GM18909 (cell line): ENCODE data around the gene CAPN12.

ENCODE experiments used
- ATAC-seq: cut with Tn5 transposase; IDR thresholded peaks from one replicate; pipeline ENCODE4 v1.9.1; 2021; ENCODE audit warnings: mild to moderate bottlenecking; ENCODE audit not compliant: unreplicated experiment, poor library complexity

Gene CAPN12

DNA sequence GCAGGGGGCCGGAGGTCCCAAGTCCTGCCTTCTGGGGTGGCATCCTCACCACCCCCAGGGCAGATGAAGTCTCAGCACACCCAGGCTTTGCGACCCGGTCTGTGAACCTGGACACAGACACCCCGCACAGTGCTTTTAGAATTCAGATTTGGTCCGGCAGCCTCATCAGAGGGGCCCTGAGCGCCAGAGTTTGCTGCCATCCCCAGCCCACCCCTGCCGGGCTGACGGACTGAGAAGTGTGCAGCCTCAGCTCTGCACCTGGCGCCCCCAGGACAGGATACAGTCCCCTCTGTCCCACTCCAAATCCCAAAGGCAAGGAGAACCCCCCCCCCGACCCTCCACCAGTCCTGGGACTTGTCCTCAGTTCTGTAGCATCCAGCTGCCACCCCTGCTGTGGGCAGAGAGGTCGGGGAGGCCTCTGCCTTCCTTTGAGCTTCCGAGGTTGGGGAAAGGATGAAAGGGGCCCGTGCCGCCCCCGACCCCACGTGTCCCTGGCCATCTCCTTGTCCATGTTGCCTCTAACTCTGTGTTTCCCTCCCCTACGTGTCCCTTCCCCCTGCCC lies 16.9 kb downstream of the CAPN12 start:
- no peak for ATAC-seq

GRCh38 chr19:38726761-38727301 lies 17.4 kb downstream of the CAPN12 start:
- no peak for ATAC-seq

- ATAC-seq = no peak
Measured at GRCh38 chr19:38726284-38726673, 18.0 kb downstream of the CAPN12 start.

DNA sequence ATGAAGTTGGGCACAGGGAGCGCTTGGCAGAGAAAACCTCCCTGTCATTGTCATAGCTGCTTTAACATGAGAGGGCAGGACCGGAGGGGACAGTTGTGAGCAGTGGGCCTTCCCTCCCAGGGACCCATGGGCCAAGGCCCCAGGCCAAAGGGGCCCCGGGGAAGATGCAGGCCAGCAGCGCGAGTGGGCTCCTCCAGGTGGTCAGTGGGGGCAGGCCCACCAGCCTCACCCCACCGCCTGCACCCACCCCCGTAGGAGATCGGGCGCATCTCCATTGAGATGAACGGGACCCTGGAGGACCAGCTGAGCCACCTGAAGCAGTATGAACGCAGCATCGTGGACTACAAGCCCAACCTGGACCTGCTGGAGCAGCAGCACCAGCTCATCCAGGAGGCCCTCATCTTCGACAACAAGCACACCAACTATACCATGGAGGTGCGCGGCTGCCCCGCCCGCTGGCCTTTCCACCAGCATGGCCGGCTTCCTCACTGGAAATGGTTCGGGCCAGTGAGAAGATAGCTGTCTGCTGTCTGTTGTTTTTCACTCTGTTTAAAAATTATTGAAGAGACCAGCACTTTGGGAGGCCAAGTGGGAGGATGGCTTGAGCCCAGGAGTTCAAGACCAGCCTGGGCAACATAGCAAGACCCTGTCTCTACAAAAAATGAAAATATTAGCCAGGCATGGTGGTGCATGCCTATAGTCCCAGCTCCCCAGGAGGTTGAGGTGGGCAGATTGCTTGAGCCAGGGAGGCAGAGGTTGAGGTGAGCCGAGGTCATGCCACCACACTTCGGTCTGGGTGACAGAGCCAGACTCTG lies 18.6 kb downstream of the CAPN12 start:
- no peak for ATAC-seq

- no peak for ATAC-seq
Measured at GRCh38 chr19:38723990-38724854, 20.1 kb downstream of the CAPN12 start.

DNA sequence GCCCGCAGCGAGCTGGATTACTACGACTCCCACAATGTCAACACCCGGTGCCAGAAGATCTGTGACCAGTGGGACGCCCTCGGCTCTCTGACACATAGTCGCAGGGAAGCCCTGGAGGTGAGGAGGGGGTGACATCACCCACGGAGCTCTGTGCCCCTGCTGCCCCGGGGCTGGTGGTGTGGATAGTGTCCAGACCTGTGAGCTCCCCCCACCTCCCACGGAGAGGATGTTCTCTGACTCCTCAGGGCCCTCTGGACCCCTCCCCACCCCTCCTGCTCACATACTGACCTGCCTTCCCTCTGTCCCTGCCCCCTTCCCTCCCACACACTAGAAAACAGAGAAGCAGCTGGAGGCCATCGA lies 20.7 kb downstream of the CAPN12 start:
- ATAC-seq = no peak

- no peak for ATAC-seq
Measured at GRCh38 chr19:38722947-38723605, 21.2 kb downstream of the CAPN12 start.

- ATAC-seq = no peak
Measured at GRCh38 chr19:38721979-38722773, 22.1 kb downstream of the CAPN12 start.

GRCh38 chr19:38721496-38721895 lies 22.8 kb downstream of the CAPN12 start:
- ATAC-seq = no peak

DNA sequence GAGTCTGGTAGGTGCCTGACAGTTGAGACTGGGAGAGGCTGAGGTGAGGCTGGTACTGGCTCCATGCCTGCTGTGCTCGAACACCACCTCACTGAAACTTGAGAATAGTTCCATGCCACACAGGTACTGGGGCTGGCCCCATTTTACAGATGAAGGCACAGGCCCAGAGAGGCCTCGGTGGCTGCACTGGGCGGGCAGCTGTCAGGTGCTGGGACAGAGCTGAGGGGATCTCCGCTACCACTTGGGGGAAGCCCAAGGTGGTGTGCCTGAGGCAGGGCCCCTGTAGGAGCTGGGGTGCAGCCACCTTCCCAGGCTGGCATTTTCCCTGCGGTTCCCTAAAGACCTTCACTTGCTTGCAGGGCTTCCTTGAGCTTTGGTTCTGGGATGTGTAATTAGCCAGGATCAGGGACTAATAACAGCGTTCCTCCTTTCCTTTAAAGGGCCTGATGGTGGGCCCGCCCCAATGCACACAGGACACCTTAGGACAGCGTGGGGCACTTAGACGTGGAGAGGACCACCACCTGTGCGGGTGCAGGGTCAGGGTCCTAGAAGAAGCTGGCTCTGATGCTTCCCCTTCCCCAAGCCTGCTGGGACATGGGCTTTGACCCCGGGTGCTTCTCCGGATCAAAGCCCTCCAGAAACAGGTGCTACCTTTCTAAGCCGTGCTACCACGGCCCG lies 23.6 kb downstream of the CAPN12 start:
- ATAC-seq = no peak

- no peak for ATAC-seq
Measured at GRCh38 chr19:38719761-38720558, 24.3 kb downstream of the CAPN12 start.

GRCh38 chr19:38718747-38719543 lies 25.3 kb downstream of the CAPN12 start:
- no peak for ATAC-seq

DNA sequence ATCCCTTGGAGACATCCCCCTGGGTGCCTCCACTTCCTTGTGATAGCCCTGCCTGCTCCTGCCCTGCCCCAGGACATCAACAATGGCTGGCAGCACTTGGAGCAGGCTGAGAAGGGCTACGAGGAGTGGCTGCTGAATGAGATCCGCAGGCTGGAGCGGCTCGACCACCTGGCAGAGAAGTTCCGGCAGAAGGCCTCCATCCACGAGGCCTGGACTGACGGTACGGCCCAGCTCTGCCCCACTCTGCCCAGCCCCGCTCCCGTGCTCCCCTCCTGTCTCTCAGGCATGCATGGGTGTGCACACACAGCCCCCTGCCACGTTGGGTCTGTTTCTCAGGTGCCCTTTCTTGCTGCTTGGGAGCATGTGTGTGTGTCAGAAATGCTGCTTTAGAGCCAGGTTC lies 26.4 kb downstream of the CAPN12 start:
- ATAC-seq = no peak

DNA sequence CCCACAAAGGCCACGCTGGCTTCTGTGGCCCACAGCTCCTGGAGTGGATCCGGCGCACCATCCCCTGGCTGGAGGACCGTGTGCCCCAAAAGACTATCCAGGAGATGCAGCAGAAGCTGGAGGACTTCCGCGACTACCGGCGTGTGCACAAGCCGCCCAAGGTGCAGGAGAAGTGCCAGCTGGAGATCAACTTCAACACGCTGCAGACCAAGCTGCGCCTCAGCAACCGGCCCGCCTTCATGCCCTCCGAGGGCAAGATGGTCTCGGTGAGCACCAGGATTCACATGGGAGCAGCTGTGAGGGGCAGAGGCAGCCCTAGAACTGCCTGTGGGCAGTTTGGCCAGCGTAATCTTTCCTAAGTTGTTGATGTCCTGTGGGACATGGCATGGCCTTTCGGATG lies 27.2 kb downstream of the CAPN12 start:
- no peak for ATAC-seq

DNA sequence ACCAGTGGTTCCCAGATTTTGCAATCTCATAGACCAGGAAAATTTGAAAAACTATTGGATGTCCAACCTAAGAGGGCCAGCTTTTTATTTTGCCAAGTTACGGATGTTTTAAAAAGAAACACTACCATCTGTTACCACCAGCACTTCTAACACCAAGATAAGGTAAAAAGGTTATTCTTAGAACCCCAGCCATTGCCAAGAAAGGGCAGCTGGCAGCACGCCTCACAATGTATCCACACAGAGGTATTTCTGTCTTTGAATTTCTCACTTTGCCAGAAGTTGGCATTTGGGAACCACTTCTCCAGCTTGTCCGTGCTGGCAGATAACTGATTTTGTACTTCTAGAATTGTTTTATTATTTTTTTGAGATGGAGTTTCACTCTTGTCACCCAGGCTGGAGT lies 28.7 kb downstream of the CAPN12 start:
- no peak for ATAC-seq

DNA sequence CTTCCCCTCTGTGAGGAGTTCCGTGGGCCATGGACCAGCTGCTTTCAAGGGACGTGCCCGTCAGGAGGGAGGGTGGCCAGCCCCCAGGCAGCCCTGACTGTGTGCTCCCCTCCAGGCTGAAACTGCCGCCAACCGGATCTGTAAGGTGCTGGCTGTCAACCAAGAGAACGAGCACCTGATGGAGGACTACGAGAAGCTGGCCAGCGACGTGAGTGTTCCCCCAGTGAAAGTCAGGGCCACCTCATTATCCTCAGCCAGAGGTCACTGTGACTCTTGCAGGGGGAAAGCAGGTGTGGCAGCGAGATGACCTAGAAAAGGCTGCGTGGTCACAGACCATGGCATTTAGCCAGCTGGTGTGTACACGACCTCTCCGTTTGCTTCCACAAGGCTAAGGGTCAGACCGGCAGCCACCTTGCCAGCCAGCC lies 29.9 kb downstream of the CAPN12 start:
- ATAC-seq = no peak

GRCh38 chr19:38713865-38714264 lies 30.4 kb downstream of the CAPN12 start:
- no peak for ATAC-seq
